ENCODE data around the gene POLR3E.

The POLR3E gene

GRCh38 chr16:22379656-22380055 lies 82.4 kb downstream of the POLR3E start:
- H3K79me2 ChIP-seq (ENCODE audit: insufficient read depth, low read length) = no peaks in the 10 kb centered on the region
- H3F3A ChIP-seq (ENCODE audit: insufficient read depth) = no peaks in the 10 kb centered on the region
- H3K4me3 ChIP-seq (ENCODE audit: insufficient read depth, low read length, poor library complexity, severe bottlenecking) = no peak overlapping the region
- TF ChIP-seq EZH2phosphoT487 (conservative IDR thresholded peaks at IDR 0.05; ENCODE audit: low read length) = no peak
- no peak for TF ChIP-seq CTCF (IDR thresholded peaks at IDR 0.05; ENCODE audit: insufficient read depth, low read length, poor library complexity, severe bottlenecking)
- no peak overlapping the region for H3K27ac ChIP-seq (ENCODE audit: low read depth, low read length)
- no peaks in the 10 kb centered on the region for H3K9me3 ChIP-seq (ENCODE audit: insufficient read depth, low read length)
- no peak overlapping the region for H3K4me2 ChIP-seq (ENCODE audit: low read depth, low read length, poor library complexity, severe bottlenecking)
- no peaks in the 10 kb centered on the region for H3K9me2 ChIP-seq (replicated peaks; ENCODE audit: insufficient read depth, low read length)
- no peak overlapping the region for H3K9ac ChIP-seq (ENCODE audit: low read length)
- no peaks in the 10 kb centered on the region for H3K27me3 ChIP-seq (ENCODE audit: low read length)
- H4K20me1 ChIP-seq (ENCODE audit: low read depth, low read length) = no peaks in the 10 kb centered on the region
- no peak overlapping the region for H2AFZ ChIP-seq (ENCODE audit: low read depth, low read length, severe bottlenecking)
- H3K36me3 ChIP-seq (ENCODE audit: low read length) = no peaks in the 10 kb centered on the region

- Histone ChIP-seq H3K27me3 (ENCODE audit: low read length) (no peaks in the 10 kb centered on the region), H3K4me2 (ENCODE audit: low read depth, low read length, poor library complexity, severe bottlenecking) (no peak overlapping the region), H3K9me2 (replicated peaks; ENCODE audit: insufficient read depth, low read length) (no peaks in the 10 kb centered on the region), H3K9me3 (ENCODE audit: insufficient read depth, low read length) (no peaks in the 10 kb centered on the region), H2AFZ (ENCODE audit: low read depth, low read length, severe bottlenecking) (no peak overlapping the region), H3K79me2 (ENCODE audit: insufficient read depth, low read length) (no peaks in the 10 kb centered on the region), H3K9ac (ENCODE audit: low read length) (no peak overlapping the region), H3K36me3 (ENCODE audit: low read length) (no peaks in the 10 kb centered on the region), H3K27ac (ENCODE audit: low read depth, low read length) (no peak overlapping the region), H3F3A (ENCODE audit: insufficient read depth) (no peaks in the 10 kb centered on the region), H4K20me1 (ENCODE audit: low read depth, low read length) (no peaks in the 10 kb centered on the region), H3K4me3 (ENCODE audit: insufficient read depth, low read length, poor library complexity, severe bottlenecking) (no peak overlapping the region)
- TF ChIP-seq EZH2phosphoT487 (conservative IDR thresholded peaks at IDR 0.05; ENCODE audit: low read length) (no peak), CTCF (IDR thresholded peaks at IDR 0.05; ENCODE audit: insufficient read depth, low read length, poor library complexity, severe bottlenecking) (no peak)
Measured at GRCh38 chr16:22380529-22380928, 83.3 kb downstream of the POLR3E start.

- H3K9ac ChIP-seq (ENCODE audit: low read length) = no peak overlapping the region
- H4K20me1 ChIP-seq (ENCODE audit: low read depth, low read length) = no peaks in the 10 kb centered on the region
- no peak overlapping the region for H3K4me2 ChIP-seq (ENCODE audit: low read depth, low read length, poor library complexity, severe bottlenecking)
- H3K36me3 ChIP-seq (ENCODE audit: low read length) = no peaks in the 10 kb centered on the region
- no peak overlapping the region for H3K4me3 ChIP-seq (ENCODE audit: insufficient read depth, low read length, poor library complexity, severe bottlenecking)
- no peak for TF ChIP-seq CTCF (IDR thresholded peaks at IDR 0.05; ENCODE audit: insufficient read depth, low read length, poor library complexity, severe bottlenecking)
- no peak for TF ChIP-seq EZH2phosphoT487 (conservative IDR thresholded peaks at IDR 0.05; ENCODE audit: low read length)
- H3K79me2 ChIP-seq (ENCODE audit: insufficient read depth, low read length) = no peaks in the 10 kb centered on the region
- H3K9me2 ChIP-seq (replicated peaks; ENCODE audit: insufficient read depth, low read length) = no peaks in the 10 kb centered on the region
- no peaks in the 10 kb centered on the region for H3K27me3 ChIP-seq (ENCODE audit: low read length)
- no peaks in the 10 kb centered on the region for H3F3A ChIP-seq (ENCODE audit: insufficient read depth)
- H3K9me3 ChIP-seq (ENCODE audit: insufficient read depth, low read length) = no peaks in the 10 kb centered on the region
- H2AFZ ChIP-seq (ENCODE audit: low read depth, low read length, severe bottlenecking) = no peak overlapping the region
- no peak overlapping the region for H3K27ac ChIP-seq (ENCODE audit: low read depth, low read length)
Measured at GRCh38 chr16:22381392-22381791, 84.2 kb downstream of the POLR3E start.

Data from SU-DHL-6 (cell line).